ENCODE results near the gene NRP1. TPM values are rescaled to one million over a fixed set of nuclear protein-coding genes. Genes with fewer than 3 reads are reported as not detected.
A peak's percentile ranks its signal among the peaks of the same experiment; 100 is the strongest.

Gene NRP1
- total RNA-seq, 1 experiment from 2014 or later = 31.7 TPM

- no TSS peak for BruUV-seq (replicated peaks)
- ChIA-PET CTCF (no interaction called here), POLR2A (ENCODE audit: low non-redundant PET) (no interaction called here)
- H3K27ac ChIP-seq (ENCODE audit: low read depth, low read length, poor library complexity, severe bottlenecking) = no peak overlapping the region
- DNase-seq (ENCODE audit: low spot score) = no peak
- H3K36me3 ChIP-seq (ENCODE audit: insufficient read depth, low read length, poor library complexity, severe bottlenecking) = no peaks in the 10 kb centered on the region
- H3K9me3 ChIP-seq (ENCODE audit: low read depth, low read length, poor library complexity, severe bottlenecking) = no peaks in the 10 kb centered on the region
- H3K4me1 ChIP-seq (ENCODE audit: insufficient read depth, low read length, poor library complexity, severe bottlenecking) = peaks cover 27% of the 10 kb centered on the region
- intact Hi-C loops (cut with micrococcal nuclease; ENCODE audit: unreplicated experiment) = no loop called here
- no peak for TF ChIP-seq CTCF (conservative IDR thresholded peaks at IDR 0.05; ENCODE audit: low read depth, low read length)
- no peak for TF ChIP-seq EZH2 (IDR thresholded peaks at IDR 0.05; ENCODE audit: borderline replicate concordance, low read depth, low read length, poor library complexity, severe bottlenecking)
- H3K4me3 ChIP-seq (ENCODE audit: low read depth, low read length, poor library complexity, severe bottlenecking) = no peak overlapping the region
- no peaks in the 10 kb centered on the region for H3K27me3 ChIP-seq (replicated peaks; ENCODE audit: insufficient read depth, low read depth, low read length, poor library complexity)
Measured at GRCh38 chr10:33234831-33235237, 99.6 kb downstream of the NRP1 start.

GRCh38 chr10:33233635-33234034 lies 100.8 kb downstream of the NRP1 start:
- intact Hi-C loops (cut with micrococcal nuclease; ENCODE audit: unreplicated experiment) = no loop called here
- no peaks in the 10 kb centered on the region for H3K27me3 ChIP-seq (replicated peaks; ENCODE audit: insufficient read depth, low read depth, low read length, poor library complexity)
- no peak overlapping the region for H3K4me3 ChIP-seq (ENCODE audit: low read depth, low read length, poor library complexity, severe bottlenecking)
- ChIA-PET CTCF (interaction anchor here (1.0 kb wide), 1 partner anchor 40 kb away, joined by 3 read pairs; no protein-coding TSS in a partner anchor), POLR2A (ENCODE audit: low non-redundant PET) (no interaction called here)
- no peak overlapping the region for H3K27ac ChIP-seq (ENCODE audit: low read depth, low read length, poor library complexity, severe bottlenecking)
- H3K36me3 ChIP-seq (ENCODE audit: insufficient read depth, low read length, poor library complexity, severe bottlenecking) = no peaks in the 10 kb centered on the region
- H3K9me3 ChIP-seq (ENCODE audit: low read depth, low read length, poor library complexity, severe bottlenecking) = no peaks in the 10 kb centered on the region
- TF ChIP-seq EZH2 (IDR thresholded peaks at IDR 0.05; ENCODE audit: borderline replicate concordance, low read depth, low read length, poor library complexity, severe bottlenecking) = no peak
- TF ChIP-seq CTCF (conservative IDR thresholded peaks at IDR 0.05; ENCODE audit: low read depth, low read length) = no peak
- no peak for DNase-seq (ENCODE audit: low spot score)
- peaks cover 39% of the 10 kb centered on the region for H3K4me1 ChIP-seq (ENCODE audit: insufficient read depth, low read length, poor library complexity, severe bottlenecking)
- BruUV-seq (replicated peaks) = no TSS peak

GRCh38 chr10:33233221-33233620 lies 101.2 kb downstream of the NRP1 start:
- H3K36me3 ChIP-seq (ENCODE audit: insufficient read depth, low read length, poor library complexity, severe bottlenecking) = no peaks in the 10 kb centered on the region
- H3K9me3 ChIP-seq (ENCODE audit: low read depth, low read length, poor library complexity, severe bottlenecking) = no peaks in the 10 kb centered on the region
- no TSS peak for BruUV-seq (replicated peaks)
- no peaks in the 10 kb centered on the region for H3K27me3 ChIP-seq (replicated peaks; ENCODE audit: insufficient read depth, low read depth, low read length, poor library complexity)
- no peak for TF ChIP-seq CTCF (conservative IDR thresholded peaks at IDR 0.05; ENCODE audit: low read depth, low read length)
- TF ChIP-seq EZH2 (IDR thresholded peaks at IDR 0.05; ENCODE audit: borderline replicate concordance, low read depth, low read length, poor library complexity, severe bottlenecking) = no peak
- ChIA-PET POLR2A (ENCODE audit: low non-redundant PET) (no interaction called here), CTCF (interaction anchor here (1.0 kb wide), 1 partner anchor 40 kb away, joined by 3 read pairs; no protein-coding TSS in a partner anchor)
- H3K27ac ChIP-seq (ENCODE audit: low read depth, low read length, poor library complexity, severe bottlenecking) = no peak overlapping the region
- H3K4me1 ChIP-seq (ENCODE audit: insufficient read depth, low read length, poor library complexity, severe bottlenecking) = peaks cover 42% of the 10 kb centered on the region
- no peak overlapping the region for H3K4me3 ChIP-seq (ENCODE audit: low read depth, low read length, poor library complexity, severe bottlenecking)
- DNase-seq (ENCODE audit: low spot score) = peak; percentile 48
- intact Hi-C loops (cut with micrococcal nuclease; ENCODE audit: unreplicated experiment) = no loop called here
